SK-N-SH treated with all-trans-retinoic acid at 6 μM for 48 hours (cell line): ENCODE measurements around the gene SIGLEC10.

ENCODE experiments used
- ATAC-seq: fragments of 200-7000 bp; cut with Tn5 transposase; 3 replicates; pipeline ENCODE4 v1.9.1; 2020; ENCODE audit warnings: mild to moderate bottlenecking, moderate library complexity
- ARNTL ChIP-seq: fragments of 450-650 bp; formaldehyde crosslinking; IDR thresholded peaks from 2 replicates; pipeline ENCODE4 v1.5.0; 2020; ENCODE audit warnings: low read depth, mild to moderate bottlenecking, moderate library complexity, borderline replicate concordance
- BACH2 ChIP-seq: fragments of 250-450 bp; sonication (Bioruptor Pico); IDR thresholded peaks from 2 replicates; pipeline ENCODE4 v1.9.0; 2021; ENCODE audit warnings: mild to moderate bottlenecking, borderline replicate concordance
- CSDC2 ChIP-seq: fragments of 250-450 bp; sonication (Bioruptor Pico); IDR thresholded peaks from 2 replicates; pipeline ENCODE4 v1.5.0; 2020; ENCODE audit warnings: mild to moderate bottlenecking, moderate library complexity
- ESRRG ChIP-seq: fragments of 250-450 bp; sonication (Bioruptor Pico); IDR thresholded peaks from 2 replicates; pipeline ENCODE4 v1.6.1; 2021; ENCODE audit warnings: mild to moderate bottlenecking
- GLIS3 ChIP-seq: fragments of 250-450 bp; sonication (Bioruptor Pico); IDR thresholded peaks from 2 replicates; pipeline ENCODE4 v1.5.0; 2020; ENCODE audit warnings: mild to moderate bottlenecking, moderate library complexity
- ISL1 ChIP-seq: fragments of 250-450 bp; sonication (Bioruptor Pico); IDR thresholded peaks from 2 replicates; pipeline ENCODE4 v2.1.2; 2022; ENCODE audit warnings: mild to moderate bottlenecking, moderate library complexity
- OSR1 ChIP-seq: fragments of 250-450 bp; sonication (Bioruptor Pico); IDR thresholded peaks from 2 replicates; pipeline ENCODE4 v1.8.0; 2022; ENCODE audit warnings: moderate library complexity, mild to moderate bottlenecking, inconsistent platforms
- PPARA ChIP-seq: fragments of 250-450 bp; sonication (Bioruptor Pico); IDR thresholded peaks from 2 replicates; pipeline ENCODE4 v1.5.0; 2020; ENCODE audit warnings: mild to moderate bottlenecking, borderline replicate concordance
- RARB ChIP-seq: fragments of 250-450 bp; sonication (Bioruptor Pico); IDR thresholded peaks from 2 replicates; pipeline ENCODE4 v1.8.0; 2021; ENCODE audit warnings: mild to moderate bottlenecking, moderate library complexity
- SNAI2 ChIP-seq: fragments of 250-450 bp; sonication (Bioruptor Pico); IDR thresholded peaks from 2 replicates; pipeline ENCODE4 v1.5.0; 2020; ENCODE audit warnings: mild to moderate bottlenecking, moderate library complexity
- TCF4 ChIP-seq: fragments of 250-450 bp; sonication (Bioruptor Pico); IDR thresholded peaks from 2 replicates; pipeline ENCODE4 v1.8.0; 2021; ENCODE audit warnings: mild to moderate bottlenecking, moderate library complexity, borderline replicate concordance
- TOX ChIP-seq: fragments of 250-450 bp; sonication (Bioruptor Pico); IDR thresholded peaks from 2 replicates; pipeline ENCODE4 v1.8.0; 2021; ENCODE audit warnings: mild to moderate bottlenecking, moderate library complexity, borderline replicate concordance
- ZC3H10 ChIP-seq: fragments of 250-450 bp; sonication (Bioruptor Pico); IDR thresholded peaks from 2 replicates; pipeline ENCODE4 v1.5.1; 2021; ENCODE audit warnings: mild to moderate bottlenecking, moderate library complexity
- ZFP3 ChIP-seq: fragments of 250-450 bp; sonication (Bioruptor Pico); IDR thresholded peaks from 2 replicates; pipeline ENCODE4 v1.5.0; 2020; ENCODE audit warnings: mild to moderate bottlenecking, moderate library complexity
- ZFP30 ChIP-seq: fragments of 450-650 bp; formaldehyde crosslinking; IDR thresholded peaks from 2 replicates; pipeline ENCODE4 v1.5.0; 2022; ENCODE audit warnings: mild to moderate bottlenecking, moderate library complexity
- ZNF70 ChIP-seq: fragments of 450-650 bp; formaldehyde crosslinking; IDR thresholded peaks from 2 replicates; pipeline ENCODE4 v1.5.0; 2020; ENCODE audit warnings: mild to moderate bottlenecking, moderate library complexity
- ZNF8 ChIP-seq: fragments of 450-650 bp; formaldehyde crosslinking; IDR thresholded peaks from 2 replicates; pipeline ENCODE4 v1.5.0; 2020; ENCODE audit warnings: mild to moderate bottlenecking, moderate library complexity
- TF ChIP-seq, protein P1 (sequence below): fragments of 250-450 bp; sonication (Bioruptor Pico); IDR thresholded peaks from 2 replicates; pipeline ENCODE4 v1.5.1; 2021; ENCODE audit warnings: mild to moderate bottlenecking, moderate library complexity
- TF ChIP-seq, protein P2 (sequence below): fragments of 250-450 bp; sonication (Bioruptor Pico); IDR thresholded peaks from 2 replicates; pipeline ENCODE4 v1.8.0; 2021; ENCODE audit warnings: low read depth, mild to moderate bottlenecking, moderate library complexity, borderline replicate concordance
- TF ChIP-seq, protein P3 (sequence below): fragments of 250-450 bp; sonication (Bioruptor Pico); IDR thresholded peaks from 2 replicates; pipeline ENCODE4 v1.5.1; 2020; ENCODE audit warnings: low read depth, mild to moderate bottlenecking, moderate library complexity
- TF ChIP-seq, protein P4 (sequence below): fragments of 250-450 bp; sonication (Bioruptor Pico); IDR thresholded peaks from 2 replicates; pipeline ENCODE4 v1.5.0; 2020; ENCODE audit warnings: mild to moderate bottlenecking, moderate library complexity
- TF ChIP-seq, protein P5 (sequence below): fragments of 250-450 bp; sonication (Bioruptor Pico); IDR thresholded peaks from 2 replicates; pipeline ENCODE4 v1.8.0; 2020; ENCODE audit warnings: mild to moderate bottlenecking, moderate library complexity, borderline replicate concordance

The SIGLEC10 gene

GRCh38 chr19:51370230-51370629 lies 47.2 kb downstream of the SIGLEC10 start:
- no peak for ATAC-seq
- TF ChIP-seq, protein P1, sequence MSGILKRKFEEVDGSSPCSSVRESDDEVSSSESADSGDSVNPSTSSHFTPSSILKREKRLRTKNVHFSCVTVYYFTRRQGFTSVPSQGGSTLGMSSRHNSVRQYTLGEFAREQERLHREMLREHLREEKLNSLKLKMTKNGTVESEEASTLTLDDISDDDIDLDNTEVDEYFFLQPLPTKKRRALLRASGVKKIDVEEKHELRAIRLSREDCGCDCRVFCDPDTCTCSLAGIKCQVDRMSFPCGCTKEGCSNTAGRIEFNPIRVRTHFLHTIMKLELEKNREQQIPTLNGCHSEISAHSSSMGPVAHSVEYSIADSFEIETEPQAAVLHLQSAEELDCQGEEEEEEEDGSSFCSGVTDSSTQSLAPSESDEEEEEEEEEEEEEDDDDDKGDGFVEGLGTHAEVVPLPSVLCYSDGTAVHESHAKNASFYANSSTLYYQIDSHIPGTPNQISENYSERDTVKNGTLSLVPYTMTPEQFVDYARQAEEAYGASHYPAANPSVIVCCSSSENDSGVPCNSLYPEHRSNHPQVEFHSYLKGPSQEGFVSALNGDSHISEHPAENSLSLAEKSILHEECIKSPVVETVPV (CRISPR knock-in tag): no peak
- no peak for TF ChIP-seq ZFP3 (CRISPR knock-in tag)
- TF ChIP-seq, protein P2, sequence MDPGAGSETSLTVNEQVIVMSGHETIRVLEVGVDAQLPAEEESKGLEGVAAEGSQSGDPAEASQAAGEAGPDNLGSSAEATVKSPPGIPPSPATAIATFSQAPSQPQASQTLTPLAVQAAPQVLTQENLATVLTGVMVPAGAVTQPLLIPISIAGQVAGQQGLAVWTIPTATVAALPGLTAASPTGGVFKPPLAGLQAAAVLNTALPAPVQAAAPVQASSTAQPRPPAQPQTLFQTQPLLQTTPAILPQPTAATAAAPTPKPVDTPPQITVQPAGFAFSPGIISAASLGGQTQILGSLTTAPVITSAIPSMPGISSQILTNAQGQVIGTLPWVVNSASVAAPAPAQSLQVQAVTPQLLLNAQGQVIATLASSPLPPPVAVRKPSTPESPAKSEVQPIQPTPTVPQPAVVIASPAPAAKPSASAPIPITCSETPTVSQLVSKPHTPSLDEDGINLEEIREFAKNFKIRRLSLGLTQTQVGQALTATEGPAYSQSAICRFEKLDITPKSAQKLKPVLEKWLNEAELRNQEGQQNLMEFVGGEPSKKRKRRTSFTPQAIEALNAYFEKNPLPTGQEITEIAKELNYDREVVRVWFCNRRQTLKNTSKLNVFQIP (CRISPR knock-in tag): no peak
- no peak for TF ChIP-seq TOX (CRISPR knock-in tag)
- TF ChIP-seq ZFP30 (CRISPR knock-in tag): no peak
- TF ChIP-seq TCF4 (CRISPR knock-in tag): no peak
- TF ChIP-seq, protein P3, sequence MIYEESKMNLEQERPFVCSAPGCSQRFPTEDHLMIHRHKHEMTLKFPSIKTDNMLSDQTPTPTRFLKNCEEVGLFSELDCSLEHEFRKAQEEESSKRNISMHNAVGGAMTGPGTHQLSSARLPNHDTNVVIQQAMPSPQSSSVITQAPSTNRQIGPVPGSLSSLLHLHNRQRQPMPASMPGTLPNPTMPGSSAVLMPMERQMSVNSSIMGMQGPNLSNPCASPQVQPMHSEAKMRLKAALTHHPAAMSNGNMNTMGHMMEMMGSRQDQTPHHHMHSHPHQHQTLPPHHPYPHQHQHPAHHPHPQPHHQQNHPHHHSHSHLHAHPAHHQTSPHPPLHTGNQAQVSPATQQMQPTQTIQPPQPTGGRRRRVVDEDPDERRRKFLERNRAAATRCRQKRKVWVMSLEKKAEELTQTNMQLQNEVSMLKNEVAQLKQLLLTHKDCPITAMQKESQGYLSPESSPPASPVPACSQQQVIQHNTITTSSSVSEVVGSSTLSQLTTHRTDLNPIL (CRISPR knock-in tag): no peak
- TF ChIP-seq RARB: no peak
- no peak for TF ChIP-seq ARNTL (CRISPR knock-in tag)
- TF ChIP-seq, protein P4, sequence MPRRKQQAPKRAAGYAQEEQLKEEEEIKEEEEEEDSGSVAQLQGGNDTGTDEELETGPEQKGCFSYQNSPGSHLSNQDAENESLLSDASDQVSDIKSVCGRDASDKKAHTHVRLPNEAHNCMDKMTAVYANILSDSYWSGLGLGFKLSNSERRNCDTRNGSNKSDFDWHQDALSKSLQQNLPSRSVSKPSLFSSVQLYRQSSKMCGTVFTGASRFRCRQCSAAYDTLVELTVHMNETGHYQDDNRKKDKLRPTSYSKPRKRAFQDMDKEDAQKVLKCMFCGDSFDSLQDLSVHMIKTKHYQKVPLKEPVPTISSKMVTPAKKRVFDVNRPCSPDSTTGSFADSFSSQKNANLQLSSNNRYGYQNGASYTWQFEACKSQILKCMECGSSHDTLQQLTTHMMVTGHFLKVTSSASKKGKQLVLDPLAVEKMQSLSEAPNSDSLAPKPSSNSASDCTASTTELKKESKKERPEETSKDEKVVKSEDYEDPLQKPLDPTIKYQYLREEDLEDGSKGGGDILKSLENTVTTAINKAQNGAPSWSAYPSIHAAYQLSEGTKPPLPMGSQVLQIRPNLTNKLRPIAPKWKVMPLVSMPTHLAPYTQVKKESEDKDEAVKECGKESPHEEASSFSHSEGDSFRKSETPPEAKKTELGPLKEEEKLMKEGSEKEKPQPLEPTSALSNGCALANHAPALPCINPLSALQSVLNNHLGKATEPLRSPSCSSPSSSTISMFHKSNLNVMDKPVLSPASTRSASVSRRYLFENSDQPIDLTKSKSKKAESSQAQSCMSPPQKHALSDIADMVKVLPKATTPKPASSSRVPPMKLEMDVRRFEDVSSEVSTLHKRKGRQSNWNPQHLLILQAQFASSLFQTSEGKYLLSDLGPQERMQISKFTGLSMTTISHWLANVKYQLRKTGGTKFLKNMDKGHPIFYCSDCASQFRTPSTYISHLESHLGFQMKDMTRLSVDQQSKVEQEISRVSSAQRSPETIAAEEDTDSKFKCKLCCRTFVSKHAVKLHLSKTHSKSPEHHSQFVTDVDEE: no peak
- TF ChIP-seq ZNF8 (CRISPR knock-in tag): no peak
- no peak for TF ChIP-seq ZC3H10 (CRISPR knock-in tag)
- no peak for TF ChIP-seq OSR1
- no peak for TF ChIP-seq ESRRG (CRISPR knock-in tag)
- no peak for TF ChIP-seq CSDC2

- ATAC-seq: no peak
These were observed 48.8 kb downstream of the SIGLEC10 start, which contains the start of gene CLDND2 for GRCh38 chr19:51368366-51369282. CLDND2 (minus strand) TSS chr19:51369003; CDS start chr19:51368577, 426 bp downstream.

GRCh38 chr19:51367565-51368365 lies 49.7 kb downstream of the SIGLEC10 start:
- ATAC-seq: peak; percentile 86
- TF ChIP-seq, protein P5, sequence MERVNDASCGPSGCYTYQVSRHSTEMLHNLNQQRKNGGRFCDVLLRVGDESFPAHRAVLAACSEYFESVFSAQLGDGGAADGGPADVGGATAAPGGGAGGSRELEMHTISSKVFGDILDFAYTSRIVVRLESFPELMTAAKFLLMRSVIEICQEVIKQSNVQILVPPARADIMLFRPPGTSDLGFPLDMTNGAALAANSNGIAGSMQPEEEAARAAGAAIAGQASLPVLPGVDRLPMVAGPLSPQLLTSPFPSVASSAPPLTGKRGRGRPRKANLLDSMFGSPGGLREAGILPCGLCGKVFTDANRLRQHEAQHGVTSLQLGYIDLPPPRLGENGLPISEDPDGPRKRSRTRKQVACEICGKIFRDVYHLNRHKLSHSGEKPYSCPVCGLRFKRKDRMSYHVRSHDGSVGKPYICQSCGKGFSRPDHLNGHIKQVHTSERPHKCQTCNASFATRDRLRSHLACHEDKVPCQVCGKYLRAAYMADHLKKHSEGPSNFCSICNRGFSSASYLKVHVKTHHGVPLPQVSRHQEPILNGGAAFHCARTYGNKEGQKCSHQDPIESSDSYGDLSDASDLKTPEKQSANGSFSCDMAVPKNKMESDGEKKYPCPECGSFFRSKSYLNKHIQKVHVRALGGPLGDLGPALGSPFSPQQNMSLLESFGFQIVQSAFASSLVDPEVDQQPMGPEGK (CRISPR knock-in tag): no peak
- TF ChIP-seq ZFP30 (CRISPR knock-in tag): no peak
- TF ChIP-seq TCF4 (CRISPR knock-in tag): no peak
- no peak for TF ChIP-seq ZNF70 (CRISPR knock-in tag)
- TF ChIP-seq, protein P3 (CRISPR knock-in tag): no peak
- TF ChIP-seq ZNF8 (CRISPR knock-in tag): no peak
- no peak for TF ChIP-seq ISL1 (CRISPR knock-in tag)
- no peak for TF ChIP-seq ARNTL (CRISPR knock-in tag)
- TF ChIP-seq ZFP3 (CRISPR knock-in tag): no peak
- no peak for TF ChIP-seq ESRRG (CRISPR knock-in tag)
- no peak for TF ChIP-seq GLIS3 (CRISPR knock-in tag)
- no peak for TF ChIP-seq BACH2 (CRISPR knock-in tag)
- TF ChIP-seq TOX (CRISPR knock-in tag): no peak

More at GRCh38 chr19:51368366-51369282, 48.8 kb downstream of the SIGLEC10 start, which contains the start of gene CLDND2:
- no peak for TF ChIP-seq TOX (CRISPR knock-in tag)
- no peak for TF ChIP-seq SNAI2 (CRISPR knock-in tag)
- TF ChIP-seq, protein P1 (CRISPR knock-in tag): no peak
- no peak for TF ChIP-seq GLIS3 (CRISPR knock-in tag)
- TF ChIP-seq PPARA (CRISPR knock-in tag): no peak
